SK-N-SH (cell line): ENCODE measurements around the gene SPTBN1.

Experiments
- CTCF ChIP-seq: fragments of 200-600 bp; sonication (generic); IDR thresholded peaks from 2 replicates; pipeline ENCODE4 v1.6.1; 2017; ENCODE audit warnings: antibody characterized with exemption, mild to moderate bottlenecking, moderate library complexity
- EP300 ChIP-seq, 2 experiments: IDR thresholded peaks; 2 replicates each; pipeline versions ENCODE4 v1.4.0 to v1.6.1; 2012; ENCODE audit warnings: borderline replicate concordance in 1 of 2, low read depth in 1 of 2, low read length in 1 of 2
- FOXM1 ChIP-seq: IDR thresholded peaks from 2 replicates; pipeline ENCODE4 v1.4.0; 2012; ENCODE audit warnings: low read depth, mild to moderate bottlenecking
- MEF2A ChIP-seq: IDR thresholded peaks from 2 replicates; pipeline ENCODE4 v1.4.0; 2012; ENCODE audit warnings: low read depth, borderline replicate concordance
- POLR2AphosphoS5 ChIP-seq: IDR thresholded peaks from 2 replicates; pipeline ENCODE4 v1.6.1; 2012; ENCODE audit warnings: low read depth, low read length
- RAD21 ChIP-seq: IDR thresholded peaks from 2 replicates; pipeline ENCODE4 v1.6.1; 2012; ENCODE audit warnings: mild to moderate bottlenecking, low read length
- TAF1 ChIP-seq: IDR thresholded peaks from 2 replicates; pipeline ENCODE4 v1.6.1; 2012; ENCODE audit warnings: low read depth, mild to moderate bottlenecking, low read length, moderate library complexity, borderline replicate concordance
- TCF12 ChIP-seq: IDR thresholded peaks from 2 replicates; pipeline ENCODE4 v1.4.0; 2012
- YY1 ChIP-seq: IDR thresholded peaks from 2 replicates; pipeline ENCODE4 v1.4.0; 2012; ENCODE audit warnings: low read depth, mild to moderate bottlenecking
- TF ChIP-seq, protein P1 (sequence below): IDR thresholded peaks from 2 replicates; pipeline ENCODE4 v1.6.1; 2012; ENCODE audit warnings: mild to moderate bottlenecking, low read depth, low read length, moderate library complexity

- TF ChIP-seq CTCF (no peak), EP300 (IDR thresholded peaks at IDR 0.05; ENCODE audit: borderline replicate concordance in 1 of 2, low read depth in 1 of 2, low read length in 1 of 2) (no peak), TAF1 (no peak), YY1 (no peak), POLR2AphosphoS5 (no peak), RAD21 (no peak), TCF12 (no peak), MEF2A (no peak), FOXM1 (no peak)
- TF ChIP-seq, protein P1, sequence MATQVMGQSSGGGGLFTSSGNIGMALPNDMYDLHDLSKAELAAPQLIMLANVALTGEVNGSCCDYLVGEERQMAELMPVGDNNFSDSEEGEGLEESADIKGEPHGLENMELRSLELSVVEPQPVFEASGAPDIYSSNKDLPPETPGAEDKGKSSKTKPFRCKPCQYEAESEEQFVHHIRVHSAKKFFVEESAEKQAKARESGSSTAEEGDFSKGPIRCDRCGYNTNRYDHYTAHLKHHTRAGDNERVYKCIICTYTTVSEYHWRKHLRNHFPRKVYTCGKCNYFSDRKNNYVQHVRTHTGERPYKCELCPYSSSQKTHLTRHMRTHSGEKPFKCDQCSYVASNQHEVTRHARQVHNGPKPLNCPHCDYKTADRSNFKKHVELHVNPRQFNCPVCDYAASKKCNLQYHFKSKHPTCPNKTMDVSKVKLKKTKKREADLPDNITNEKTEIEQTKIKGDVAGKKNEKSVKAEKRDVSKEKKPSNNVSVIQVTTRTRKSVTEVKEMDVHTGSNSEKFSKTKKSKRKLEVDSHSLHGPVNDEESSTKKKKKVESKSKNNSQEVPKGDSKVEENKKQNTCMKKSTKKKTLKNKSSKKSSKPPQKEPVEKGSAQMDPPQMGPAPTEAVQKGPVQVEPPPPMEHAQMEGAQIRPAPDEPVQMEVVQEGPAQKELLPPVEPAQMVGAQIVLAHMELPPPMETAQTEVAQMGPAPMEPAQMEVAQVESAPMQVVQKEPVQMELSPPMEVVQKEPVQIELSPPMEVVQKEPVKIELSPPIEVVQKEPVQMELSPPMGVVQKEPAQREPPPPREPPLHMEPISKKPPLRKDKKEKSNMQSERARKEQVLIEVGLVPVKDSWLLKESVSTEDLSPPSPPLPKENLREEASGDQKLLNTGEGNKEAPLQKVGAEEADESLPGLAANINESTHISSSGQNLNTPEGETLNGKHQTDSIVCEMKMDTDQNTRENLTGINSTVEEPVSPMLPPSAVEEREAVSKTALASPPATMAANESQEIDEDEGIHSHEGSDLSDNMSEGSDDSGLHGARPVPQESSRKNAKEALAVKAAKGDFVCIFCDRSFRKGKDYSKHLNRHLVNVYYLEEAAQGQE, result no peak
Measured at GRCh38 chr2:54566896-54567295, 110.8 kb downstream of the SPTBN1 start.
